ENCODE results near the gene FSD2. TPM values are rescaled to one million over a fixed set of nuclear protein-coding genes. Genes with fewer than 3 reads are reported as not detected.

Gene FSD2
- not detected in 2 replicates for total RNA-seq (2021)
- long read RNA-seq, partial matches to known transcripts, result 0 of 1 reads
- long read RNA-seq, other reads (novel, unspliced or antisense), result 1 of 1 reads

- Histone ChIP-seq H3K4ac (ENCODE audit: low read depth, low read length) (no peak within 1 kb of the TSS), H3K9me3 (ENCODE audit: control insufficient read depth, low read depth, low read length) (no peaks in the 10 kb centered on the region), H3K18ac (ENCODE audit: insufficient read length, low read depth, low read length) (no peak within 1 kb of the TSS), H2AK5ac (ENCODE audit: insufficient read length, low read length) (no peak within 1 kb of the TSS), H2BK5ac (ENCODE audit: insufficient read length, low read length) (no peak within 1 kb of the TSS), H2BK15ac (ENCODE audit: low read depth, low read length) (no peak within 1 kb of the TSS), H2AFZ (ENCODE audit: low read length) (no peak within 1 kb of the TSS), H4K20me1 (ENCODE audit: control insufficient read depth, insufficient read depth, insufficient read length) (no peaks in the 10 kb centered on the region), H4K5ac (ENCODE audit: insufficient read length, low read depth, low read length) (no peak within 1 kb of the TSS), H3K4me1 (ENCODE audit: insufficient read depth, low read length) (no peaks in the 10 kb centered on the region), H4K91ac (ENCODE audit: insufficient read length, low read depth, low read length) (no peak within 1 kb of the TSS), H3K14ac (ENCODE audit: insufficient read depth, low read length) (no peak within 1 kb of the TSS), H3K27me3 (ENCODE audit: insufficient read depth, low read length) (no peaks in the 10 kb centered on the region; the same call in 1 of the 2 replicates), H3K4me2 (ENCODE audit: insufficient read depth, insufficient read length, low read length) (no peak within 1 kb of the TSS), H2BK12ac (ENCODE audit: insufficient read length, low read depth, low read length) (no peak within 1 kb of the TSS), H3K79me1 (ENCODE audit: insufficient read depth, low read depth, low read length, poor library complexity, severe bottlenecking) (no peaks in the 10 kb centered on the region), H3K27ac (ENCODE audit: insufficient read length, low read depth, low read length) (no peak within 1 kb of the TSS), H2BK20ac (ENCODE audit: low read depth, low read length, poor library complexity, severe bottlenecking) (no peak within 1 kb of the TSS), H3K56ac (ENCODE audit: insufficient read length, low read depth, low read length) (no peak within 1 kb of the TSS), H3T11ph (ENCODE audit: low read length) (no peak within 1 kb of the TSS), H3K9ac (ENCODE audit: extremely low read depth, insufficient read length, low read length) (no peak within 1 kb of the TSS), H4K8ac (replicated peaks; ENCODE audit: insufficient read length, low read depth, low read length) (no peak within 1 kb of the TSS), H2BK120ac (ENCODE audit: low read depth, low read length, poor library complexity, severe bottlenecking) (no peak within 1 kb of the TSS), H3K23ac (ENCODE audit: insufficient read length, low read depth, low read length) (no peak within 1 kb of the TSS), H3K79me2 (ENCODE audit: insufficient read depth, low read length) (no peaks in the 10 kb centered on the region), H3K23me2 (ENCODE audit: insufficient read length, low read depth, low read length, poor library complexity, severe bottlenecking) (peaks cover 6% of the 10 kb centered on the region)
- H3K27me3 Mint-ChIP-seq (ENCODE audit: low read depth), result peaks cover 32% of the 10 kb centered on the region
- DNase-seq, result no peak
- H3K4me1 Mint-ChIP-seq, result peaks cover 6 to 16% of the 10 kb centered on the region in 2 experiments
- no peaks in the 10 kb centered on the region for H3K36me3 Mint-ChIP-seq (ENCODE audit: insufficient read depth in 1 of 3, low read depth in 3 of 3)
- WGBS (ENCODE audit: extremely low coverage, insufficient read length, low lambda C conversion rate), result no CpG with 5 or more reads among the region's 2 CpGs
- TF ChIP-seq CTCF (conservative IDR thresholded peaks at IDR 0.05), result no peak
- no peaks in the 10 kb centered on the region for H3K9me3 Mint-ChIP-seq
- H3K27ac Mint-ChIP-seq, result no peak within 1 kb of the TSS
- H3K4me3 Mint-ChIP-seq, result no peak within 1 kb of the TSS
These were observed at the start of gene FSD2 for GRCh38 chr15:82805994-82806406. TSS of gene FSD2 (minus strand) at chr15:82806069. CDS start at chr15:82787390, 18,679 bp downstream.
